Muscle of back (tissue), 11 donors: ENCODE data around the gene RFC1. TPM values are rescaled to one million over a fixed set of nuclear protein-coding genes. Genes with fewer than 3 reads are reported as not detected.
"Not testable (repeated sequence)": the region's sequence is repeated elsewhere in the genome, so short reads cannot be mapped to it uniquely, and the experiment has no call there.

Source experiments
- DNase-seq, 3 donors: peaks; one replicate each; pipeline versions ENCODE4 v3.0.0 to v3.0.0-alpha.2; 2013
- polyA plus RNA-seq, 10 donors: library from polyadenylated mRNA; unstranded; fragments of 120-200 nt; gene quantifications; one replicate each; pipeline ENCODE4 v1.2.1, GENCODE V29; 2013; ENCODE audit not compliant: insufficient read length in 10 of 10

The RFC1 gene
- polyA plus RNA-seq, 10 donors: 24.1 to 42.5 (median 34.4) TPM

- no peak for DNase-seq
Measured at GRCh38 chr4:39305912-39306677, 60.1 kb downstream of the RFC1 start.

GRCh38 chr4:39304651-39305050 is 61.5 kb downstream of the RFC1 start:
- DNase-seq: no peak

GRCh38 chr4:39303871-39304270 is 62.3 kb downstream of the RFC1 start:
- DNase-seq: no peak

DNA sequence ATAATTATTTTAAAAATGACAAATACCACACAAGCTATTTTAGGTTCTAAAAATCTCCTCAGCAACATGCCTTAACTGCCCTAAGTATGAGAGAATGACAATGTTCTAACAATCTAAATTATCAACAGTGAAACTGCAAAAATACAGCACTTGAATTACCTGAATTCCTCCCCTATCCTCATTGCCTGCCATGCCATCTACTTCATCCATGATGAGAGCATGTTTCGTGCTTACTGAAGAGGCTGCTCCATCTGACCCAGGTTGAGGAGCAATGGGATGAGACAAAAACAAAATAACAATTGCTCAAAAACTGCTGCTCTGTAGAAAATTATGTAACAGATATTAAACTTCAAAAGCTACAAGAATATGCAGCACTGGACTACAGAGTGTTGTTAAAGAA is 63.3 kb downstream of the RFC1 start:
- no peak for DNase-seq

GRCh38 chr4:39295784-39296183 is 70.4 kb downstream of the RFC1 start:
- no peak for DNase-seq

DNA sequence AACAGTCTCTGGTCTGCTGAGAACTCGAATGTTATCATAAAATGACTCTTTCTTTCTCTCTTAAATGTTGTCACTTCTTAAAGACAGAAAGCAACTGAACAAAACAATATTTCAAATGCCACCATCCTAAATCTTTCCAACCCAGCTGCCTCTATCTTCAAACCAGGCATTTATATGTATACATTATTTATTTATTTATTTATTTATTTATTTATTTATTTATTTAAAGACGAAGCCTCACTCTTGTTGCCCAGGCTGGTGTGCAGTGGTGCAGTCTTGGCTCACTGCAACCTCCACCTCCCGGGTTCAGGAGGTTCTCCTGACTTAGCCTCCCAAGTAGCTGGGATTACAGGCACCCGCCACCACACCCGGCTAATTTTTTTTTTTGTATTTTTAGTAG is 73.7 kb downstream of the RFC1 start:
- not testable (repeated sequence) for DNase-seq

DNA sequence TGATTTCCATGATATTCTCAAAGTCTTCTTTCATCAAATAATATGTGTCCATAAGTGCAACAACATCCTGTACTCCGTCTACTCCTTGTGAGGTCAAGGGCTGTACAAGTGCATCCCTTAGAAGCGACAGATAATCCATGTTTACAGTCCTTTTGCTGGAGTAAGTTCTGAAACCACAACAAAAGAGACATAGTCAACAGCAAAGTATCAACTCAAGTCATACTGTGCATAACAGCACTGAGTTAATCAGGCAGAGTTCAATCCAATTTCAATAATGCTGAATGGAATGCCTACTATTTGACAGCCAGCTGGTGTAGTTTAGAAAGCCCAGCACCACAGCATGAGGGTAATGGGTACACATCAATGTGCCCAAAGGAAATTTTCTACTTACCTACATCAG is 74.5 kb downstream of the RFC1 start:
- DNase-seq: no peak

DNA sequence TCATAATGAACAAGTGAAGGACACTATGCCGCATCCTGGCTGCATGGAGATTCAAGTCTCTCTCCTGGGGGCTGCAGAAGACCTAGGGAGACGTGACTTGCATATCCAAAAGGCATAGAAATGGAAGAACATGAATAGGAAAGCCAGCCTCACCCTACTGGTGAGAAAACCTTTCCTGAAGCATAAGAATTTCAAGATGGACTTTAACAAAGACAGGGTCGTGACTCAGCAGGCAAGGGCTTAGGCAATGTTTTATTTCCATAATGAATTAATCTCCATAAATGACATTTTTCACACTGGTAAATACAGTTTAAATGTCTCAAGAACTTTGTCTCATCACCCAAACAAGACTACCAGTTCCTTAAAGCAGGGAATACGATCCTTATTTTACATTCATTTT is 78.9 kb downstream of the RFC1 start:
- no peak for DNase-seq

GRCh38 chr4:39286263-39286662 is 79.9 kb downstream of the RFC1 start:
- no peak for DNase-seq

DNA sequence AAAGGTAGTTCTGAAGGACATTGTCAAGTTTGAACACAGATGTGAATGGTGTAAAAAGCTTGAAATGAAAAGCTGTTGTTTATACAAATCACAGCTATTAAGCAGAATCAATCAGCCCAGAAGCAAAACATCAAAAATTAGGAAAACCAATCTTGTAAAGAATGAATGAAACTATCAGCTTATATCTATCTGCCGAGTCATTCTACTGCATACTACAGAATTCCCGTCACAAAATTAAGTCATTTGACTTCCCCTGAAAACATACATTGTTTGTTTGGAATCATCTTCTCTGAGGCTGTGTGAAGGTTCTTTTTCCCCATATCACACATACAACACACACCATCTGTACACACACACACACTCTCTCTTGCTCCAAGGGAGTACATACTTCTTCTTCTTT is 80.3 kb downstream of the RFC1 start:
- no peak for DNase-seq

DNA sequence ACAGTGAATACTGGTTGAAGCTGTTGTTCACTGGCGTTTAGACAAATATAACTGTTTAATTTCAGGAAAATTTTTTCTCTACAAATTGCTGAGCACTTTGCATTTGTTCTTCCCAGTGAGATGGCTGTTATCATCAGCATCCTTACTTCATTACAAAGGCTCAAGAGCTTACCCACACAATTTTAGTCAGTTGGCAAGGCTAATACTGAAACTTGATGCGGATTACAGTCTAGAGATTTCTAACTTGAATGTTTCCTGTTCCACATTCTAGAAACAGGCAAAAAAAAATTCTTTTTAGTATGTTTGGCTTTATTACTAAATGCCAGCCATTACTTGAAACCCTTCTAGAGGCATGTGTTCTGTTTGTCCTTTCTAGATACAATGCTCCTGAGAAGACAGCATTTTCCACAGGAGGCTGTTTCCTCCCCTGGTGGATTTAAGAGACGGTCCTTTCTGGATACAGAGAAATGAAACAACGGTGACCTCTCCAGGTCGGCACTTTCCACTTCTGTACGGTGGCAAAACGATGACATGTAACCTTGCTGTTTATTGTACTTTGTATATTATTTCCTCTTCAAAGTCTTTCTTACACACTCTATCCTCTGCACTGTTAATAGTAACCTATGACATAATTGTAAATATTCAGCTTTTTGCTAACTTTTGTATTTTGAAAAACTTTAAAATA is 80.9 kb downstream of the RFC1 start:
- DNase-seq: no peak

DNA sequence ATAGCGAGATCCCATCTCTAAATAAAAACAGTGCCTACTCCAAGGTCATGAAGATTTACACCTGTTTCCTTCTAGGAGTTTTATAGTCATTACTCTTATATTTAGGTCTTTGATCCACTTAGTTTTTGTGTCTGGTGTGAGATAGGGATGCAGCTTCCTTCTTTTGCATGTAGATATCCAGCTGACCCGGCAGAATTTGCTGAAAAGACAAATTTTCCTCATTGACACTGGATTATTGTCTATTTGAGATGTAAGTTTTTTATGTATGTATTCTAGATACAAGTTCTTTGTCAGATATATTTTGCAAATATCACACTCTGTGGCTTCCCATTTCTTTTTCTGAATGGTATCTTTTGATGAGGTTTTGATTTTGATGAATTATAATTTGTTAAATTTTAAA is 85.4 kb downstream of the RFC1 start:
- DNase-seq: no peak

GRCh38 chr4:39279416-39279815 is 86.7 kb downstream of the RFC1 start:
- DNase-seq: no peak

DNA sequence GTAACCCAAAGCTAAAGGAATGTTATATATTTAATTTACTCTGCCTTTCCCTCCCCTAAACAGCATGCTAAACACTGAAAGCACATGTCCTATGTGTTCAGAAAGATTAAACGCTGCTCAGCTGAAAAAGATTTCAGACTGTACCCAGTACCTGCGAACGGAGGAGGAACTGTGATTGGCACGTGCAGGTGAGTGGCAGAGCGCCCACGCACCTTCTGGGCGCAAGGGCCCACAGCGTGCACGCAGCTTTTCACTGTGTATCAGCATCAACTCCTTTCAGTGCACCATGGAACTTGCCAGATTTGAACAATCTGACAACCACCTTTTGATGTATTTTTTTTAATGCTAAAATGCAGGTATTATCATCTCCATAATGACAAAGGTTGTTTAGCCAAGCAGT is 87.7 kb downstream of the RFC1 start:
- no peak for DNase-seq

DNA sequence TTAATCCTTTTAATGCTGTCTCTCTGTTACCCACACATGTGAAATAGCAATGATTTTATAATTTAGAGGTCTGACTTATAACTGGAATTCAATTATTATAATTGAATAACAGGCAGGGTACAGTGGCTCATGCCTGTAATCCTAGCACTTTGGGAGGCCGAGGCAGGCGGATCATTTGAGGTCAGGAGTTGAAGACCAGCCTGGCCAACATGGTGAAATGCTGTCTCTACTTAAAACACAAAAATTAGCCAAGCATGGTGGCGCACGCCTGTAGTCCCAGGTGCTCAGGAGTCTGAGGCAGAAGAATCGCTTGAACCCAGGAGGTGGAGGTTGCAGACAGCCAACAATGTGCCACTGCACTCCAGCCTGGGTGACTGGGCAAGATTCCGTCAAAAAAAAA is 88.5 kb downstream of the RFC1 start:
- not testable (repeated sequence) for DNase-seq

DNA sequence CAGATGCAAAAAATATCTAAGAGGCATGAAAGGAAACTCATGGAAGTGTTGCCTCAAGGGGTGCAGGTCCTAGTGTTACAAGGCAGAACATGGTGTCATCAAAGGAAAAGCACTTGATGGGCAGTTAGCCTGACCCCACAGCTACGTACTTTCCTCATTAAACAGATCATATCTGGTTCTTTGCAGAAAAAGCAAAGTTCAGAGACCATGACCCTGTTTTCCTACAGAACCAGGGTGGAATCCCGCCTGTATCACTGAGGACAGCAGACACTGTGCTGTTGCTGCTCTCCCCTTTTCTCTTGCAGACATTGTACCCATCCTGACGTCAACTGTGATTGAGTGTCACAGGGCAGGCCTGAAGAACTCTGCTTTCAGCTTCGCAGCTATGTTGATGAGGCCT is 91.7 kb downstream of the RFC1 start:
- DNase-seq: no peak

DNA sequence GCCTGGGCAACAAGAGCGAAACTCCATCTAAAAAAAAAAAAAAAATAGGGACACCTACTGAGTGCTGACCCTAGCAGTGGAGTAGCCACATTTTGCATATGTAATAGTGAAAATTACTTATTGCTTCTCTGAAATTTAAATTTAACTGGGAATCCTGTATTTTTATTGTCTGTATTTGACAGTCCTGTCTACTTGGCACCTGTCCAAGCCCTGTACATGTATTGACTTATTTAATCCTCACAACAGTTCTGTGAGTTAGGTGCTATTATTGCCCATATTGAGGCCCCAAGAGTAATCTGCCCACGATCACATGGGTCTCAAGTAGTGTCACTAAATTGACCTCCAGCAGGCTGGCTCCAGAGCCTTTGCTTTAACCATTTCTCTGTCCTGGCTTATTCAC is 102.3 kb downstream of the RFC1 start:
- DNase-seq: no peak

GRCh38 chr4:39259571-39260330 is 106.4 kb downstream of the RFC1 start:
- no peak for DNase-seq

DNA sequence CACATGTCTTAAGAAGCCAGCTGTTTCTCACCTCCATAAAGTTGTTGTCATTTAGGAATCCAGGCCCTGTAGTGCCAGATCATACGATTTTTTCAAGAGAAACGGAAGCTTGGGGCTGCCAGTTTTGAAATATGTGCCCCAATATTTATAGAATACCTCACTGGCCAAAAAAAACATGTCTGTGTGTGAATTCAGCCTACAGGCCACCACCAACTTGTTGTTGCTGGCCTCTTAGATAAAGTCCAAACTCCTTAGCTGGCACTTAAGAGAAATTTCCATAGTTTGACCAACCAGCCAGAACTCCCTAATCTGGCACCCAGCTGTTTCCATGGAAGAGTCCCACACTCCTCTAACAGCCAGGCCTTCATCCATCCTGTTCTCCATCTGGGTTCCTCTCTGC is 109.7 kb downstream of the RFC1 start:
- DNase-seq: no peak

DNA sequence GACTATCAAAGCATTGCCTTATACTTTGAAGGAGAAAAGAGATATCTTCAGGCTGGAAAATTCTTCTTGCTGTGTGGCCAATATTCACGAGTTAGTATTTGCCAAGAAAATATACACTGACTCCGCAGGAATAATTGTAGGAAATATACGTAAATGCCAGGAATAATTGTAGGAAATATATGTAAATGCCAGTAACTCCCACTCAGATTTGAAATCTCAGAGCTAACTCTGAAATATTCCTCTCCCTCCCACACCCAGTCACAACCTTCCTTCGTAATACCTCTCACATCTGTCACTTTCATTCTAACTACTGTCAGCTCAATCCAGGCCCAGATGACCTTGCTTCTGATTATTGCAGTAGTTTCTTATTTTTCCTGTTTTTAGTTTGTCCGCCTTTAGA is 110.3 kb downstream of the RFC1 start:
- DNase-seq: peak in 2 of 3 donors; percentile 4 to 6

DNA sequence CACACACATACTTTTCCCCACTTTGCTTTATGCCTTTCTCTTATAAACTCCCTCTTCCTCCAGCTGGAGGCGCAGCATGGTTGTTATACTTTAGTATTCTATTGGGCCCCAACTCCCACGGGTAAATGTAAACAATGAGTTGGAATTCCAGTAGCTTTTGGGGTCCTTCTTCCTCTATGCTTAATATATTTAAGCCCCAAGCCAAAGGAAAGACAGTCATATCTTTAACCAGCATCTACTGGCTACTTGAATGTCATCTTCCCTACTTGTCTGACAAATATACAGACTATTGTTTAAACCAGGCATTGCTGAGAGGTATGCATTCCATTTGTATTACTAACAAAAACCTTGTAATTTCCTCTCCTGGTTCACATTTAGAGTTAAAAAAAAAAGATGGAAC is 110.9 kb downstream of the RFC1 start:
- peak in 1 of 3 donors; percentile 12 for DNase-seq

- DNase-seq: no peak
Measured at GRCh38 chr4:39243462-39243861, 122.7 kb downstream of the RFC1 start.
